Measurements from ENCODE around the gene LBP. TPM values are rescaled to one million over a fixed set of nuclear protein-coding genes. Genes with fewer than 3 reads are reported as not detected.
"Not testable (repeated sequence)": the region's sequence is repeated elsewhere in the genome, so short reads cannot be mapped to it uniquely, and the experiment has no call there.

Gene LBP
- total and polyA plus RNA-seq, 8 donors = 0.08 to 2.4 TPM; not detected in 6

DNA sequence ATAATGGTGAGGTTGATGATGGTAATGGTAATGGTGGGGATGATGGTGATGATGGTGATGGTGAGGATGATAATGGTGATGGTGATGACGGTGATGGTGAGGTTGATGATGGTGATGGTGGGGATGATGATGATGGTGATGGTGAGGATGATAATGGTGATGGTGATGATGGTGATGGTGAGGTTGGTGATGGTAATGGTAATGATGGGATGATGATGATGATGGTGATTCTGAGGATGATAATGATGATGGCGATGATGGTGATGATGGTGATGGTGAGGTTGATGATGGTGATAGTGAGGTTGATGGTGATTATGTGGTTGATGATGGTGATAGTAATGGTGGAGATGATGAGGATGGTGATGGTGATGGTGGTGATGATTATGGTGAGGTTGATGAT lies 32.6 kb upstream of the LBP start:
- intact Hi-C loops (cut with DNase I; ENCODE audit: low total_unique reads) = no loop called here
- no peak overlapping the region for H3K27ac ChIP-seq
- H3K4me1 ChIP-seq = no peaks in the 10 kb centered on the region
- no peaks in the 10 kb centered on the region for H3K36me3 ChIP-seq
- DNase-seq = no peak
- no peaks in the 10 kb centered on the region for H3K9me3 ChIP-seq
- WGBS, 5 donors = 84 to 98% (median 96%) methylated on average over 2 of the region's 2 CpGs
- TF ChIP-seq POLR2AphosphoS5 (IDR thresholded peaks at IDR 0.05) (no peak), POLR2A (IDR thresholded peaks at IDR 0.05) (no peak), EP300 (IDR thresholded peaks at IDR 0.05) (no peak)
- TF ChIP-seq, protein P1, sequence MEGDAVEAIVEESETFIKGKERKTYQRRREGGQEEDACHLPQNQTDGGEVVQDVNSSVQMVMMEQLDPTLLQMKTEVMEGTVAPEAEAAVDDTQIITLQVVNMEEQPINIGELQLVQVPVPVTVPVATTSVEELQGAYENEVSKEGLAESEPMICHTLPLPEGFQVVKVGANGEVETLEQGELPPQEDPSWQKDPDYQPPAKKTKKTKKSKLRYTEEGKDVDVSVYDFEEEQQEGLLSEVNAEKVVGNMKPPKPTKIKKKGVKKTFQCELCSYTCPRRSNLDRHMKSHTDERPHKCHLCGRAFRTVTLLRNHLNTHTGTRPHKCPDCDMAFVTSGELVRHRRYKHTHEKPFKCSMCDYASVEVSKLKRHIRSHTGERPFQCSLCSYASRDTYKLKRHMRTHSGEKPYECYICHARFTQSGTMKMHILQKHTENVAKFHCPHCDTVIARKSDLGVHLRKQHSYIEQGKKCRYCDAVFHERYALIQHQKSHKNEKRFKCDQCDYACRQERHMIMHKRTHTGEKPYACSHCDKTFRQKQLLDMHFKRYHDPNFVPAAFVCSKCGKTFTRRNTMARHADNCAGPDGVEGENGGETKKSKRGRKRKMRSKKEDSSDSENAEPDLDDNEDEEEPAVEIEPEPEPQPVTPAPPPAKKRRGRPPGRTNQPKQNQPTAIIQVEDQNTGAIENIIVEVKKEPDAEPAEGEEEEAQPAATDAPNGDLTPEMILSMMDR (IDR thresholded peaks at IDR 0.05) = no peak
- H3K4me3 ChIP-seq = no peak overlapping the region
- H3K27me3 ChIP-seq = peaks cover 0 to 10% (median 0%) of the 10 kb centered on the region in 3 donors

DNA sequence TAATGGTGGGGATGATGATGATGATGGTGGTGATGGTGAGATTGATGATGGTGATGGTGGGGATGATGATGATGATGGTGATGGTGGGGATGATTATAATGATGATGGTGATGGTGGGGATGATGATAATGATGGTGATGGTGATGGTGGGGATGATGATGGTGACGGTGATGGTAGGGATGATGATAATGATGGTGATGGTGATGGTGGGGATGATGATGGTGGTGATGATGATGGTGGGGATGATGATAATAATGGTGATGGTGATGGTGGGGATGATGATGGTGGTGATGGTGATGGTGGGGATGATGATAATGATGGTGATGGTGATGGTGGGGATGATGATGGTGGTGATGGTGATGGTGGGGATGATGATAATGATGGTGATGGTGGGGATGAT lies 31.9 kb upstream of the LBP start:
- peaks cover 0 to 17% (median 0%) of the 10 kb centered on the region in 3 donors for H3K27me3 ChIP-seq
- H3K9me3 ChIP-seq; H3K36me3 ChIP-seq; DNase-seq; H3K4me3 ChIP-seq; H3K27ac ChIP-seq; H3K4me1 ChIP-seq; intact Hi-C loops (cut with DNase I; ENCODE audit: low total_unique reads): not testable (repeated sequence)
- WGBS, 5 donors = 93 to 100% (median 95%) methylated on average over 1 of the region's 1 CpG

DNA sequence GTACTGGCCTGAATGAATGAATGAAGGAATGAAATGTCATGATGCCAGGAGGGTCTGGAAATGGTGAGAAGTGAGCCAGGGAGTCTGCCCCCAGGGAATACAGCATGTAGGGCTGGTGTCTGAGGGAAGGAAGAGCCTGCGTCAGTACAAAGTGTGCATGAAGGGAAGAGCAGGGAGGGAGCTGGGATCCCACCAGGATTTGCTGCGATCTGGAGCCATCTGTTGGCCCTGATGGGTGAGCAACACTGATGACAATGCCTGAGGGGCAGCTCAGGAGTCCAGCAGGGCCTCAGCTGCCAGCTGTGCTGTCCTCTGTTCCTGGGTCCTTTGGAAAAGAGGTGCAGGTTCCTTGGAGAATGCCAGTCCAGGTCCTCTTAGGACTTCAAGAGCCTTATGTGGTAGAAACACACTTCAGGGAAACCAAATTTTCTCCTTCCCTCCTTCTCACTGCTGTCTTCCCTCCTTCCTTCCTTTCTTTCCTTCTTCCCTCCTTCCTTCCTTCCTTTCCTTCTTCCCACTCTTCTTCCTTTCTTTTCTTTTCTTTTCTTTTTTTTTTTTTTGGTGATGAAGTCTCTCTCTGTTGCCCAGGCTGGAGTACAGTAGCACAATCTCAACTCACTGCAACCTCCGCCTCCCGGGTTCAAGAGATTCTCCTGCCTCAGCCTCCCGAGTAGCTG lies 30.9 kb upstream of the LBP start:
- TF ChIP-seq POLR2A (IDR thresholded peaks at IDR 0.05) = no peak
- no peak for TF ChIP-seq EP300 (IDR thresholded peaks at IDR 0.05)
- TF ChIP-seq, protein P1 (IDR thresholded peaks at IDR 0.05) = no peak
- no peak for TF ChIP-seq POLR2AphosphoS5 (IDR thresholded peaks at IDR 0.05)
- Histone ChIP-seq H3K27ac (no peak overlapping the region), H3K4me3 (no peak overlapping the region), H3K9me3 (no peaks in the 10 kb centered on the region), H3K4me1 (no peaks in the 10 kb centered on the region), H3K36me3 (no peaks in the 10 kb centered on the region), H3K27me3 (peaks cover 0 to 28% (median 0%) of the 10 kb centered on the region in 3 donors)
- intact Hi-C loops (cut with DNase I; ENCODE audit: low total_unique reads) = no loop called here
- peak in 1 of 2 donors; percentile 52 for DNase-seq
- WGBS, 5 donors = 61 to 71% (median 64%) methylated on average over 5 of the region's 5 CpGs

DNA sequence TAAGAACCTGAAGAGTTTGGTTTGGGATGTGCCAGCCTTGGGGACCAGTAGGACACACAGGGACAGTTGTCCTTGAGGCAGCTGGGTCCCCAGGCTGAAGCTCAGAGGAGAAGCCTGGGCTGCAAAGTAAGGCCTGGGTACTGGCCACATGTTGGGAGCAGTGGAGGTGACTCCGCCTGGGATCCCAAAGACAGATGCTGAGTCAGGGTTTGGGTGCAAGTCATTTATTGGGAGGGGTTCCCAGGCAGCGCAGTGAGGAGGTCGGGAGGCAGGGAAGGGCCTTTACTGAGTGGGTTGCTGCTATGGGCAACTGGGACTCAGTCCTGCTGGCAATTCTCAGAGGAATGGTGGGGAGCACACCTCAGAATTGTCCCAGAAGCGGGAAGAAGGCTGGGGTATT lies 29.9 kb upstream of the LBP start:
- intact Hi-C loops (cut with DNase I; ENCODE audit: low total_unique reads) = no loop called here
- Histone ChIP-seq H3K27ac (no peak overlapping the region), H3K27me3 (peaks cover 0 to 28% (median 0%) of the 10 kb centered on the region in 3 donors), H3K9me3 (no peaks in the 10 kb centered on the region), H3K36me3 (no peaks in the 10 kb centered on the region), H3K4me3 (no peak overlapping the region), H3K4me1 (no peaks in the 10 kb centered on the region)
- 81 to 100% (median 90%) methylated on average over 4 of the region's 4 CpGs for WGBS, 5 donors
- DNase-seq = no peak
- TF ChIP-seq, protein P1 (IDR thresholded peaks at IDR 0.05) = no peak
- TF ChIP-seq POLR2A (IDR thresholded peaks at IDR 0.05) (no peak), POLR2AphosphoS5 (IDR thresholded peaks at IDR 0.05) (no peak), EP300 (IDR thresholded peaks at IDR 0.05) (no peak)

DNA sequence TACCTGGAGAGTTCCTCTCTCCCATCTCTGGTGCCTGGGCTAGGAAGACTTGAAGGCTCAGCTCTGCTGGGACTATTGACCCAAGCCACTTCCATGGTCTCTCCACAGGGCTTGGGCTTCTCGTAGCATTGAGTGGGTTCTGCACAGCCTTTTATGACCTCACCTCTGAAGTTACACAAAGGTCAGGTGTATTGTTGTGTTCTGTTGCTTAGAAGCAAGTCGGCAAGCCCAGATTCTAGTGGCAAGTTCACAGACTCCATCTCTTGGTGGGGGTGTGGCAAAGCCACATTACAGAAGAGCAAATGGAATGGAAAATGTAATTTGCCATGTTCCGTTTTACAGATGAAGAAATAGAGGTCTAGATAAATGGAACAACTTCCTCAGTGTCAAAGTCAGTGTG lies 28.9 kb upstream of the LBP start:
- Histone ChIP-seq H3K36me3 (no peaks in the 10 kb centered on the region), H3K4me1 (no peaks in the 10 kb centered on the region), H3K9me3 (no peaks in the 10 kb centered on the region), H3K27me3 (peaks cover 0 to 28% (median 0%) of the 10 kb centered on the region in 3 donors), H3K4me3 (no peak overlapping the region), H3K27ac (no peak overlapping the region)
- 53 to 64% (median 59%) methylated on average over 3 of the region's 3 CpGs for WGBS, 5 donors
- DNase-seq = no peak
- no peak for TF ChIP-seq EP300 (IDR thresholded peaks at IDR 0.05)
- TF ChIP-seq POLR2AphosphoS5 (IDR thresholded peaks at IDR 0.05) = no peak
- TF ChIP-seq, protein P1 (IDR thresholded peaks at IDR 0.05) = no peak
- intact Hi-C loops (cut with DNase I; ENCODE audit: low total_unique reads) = no loop called here

All from stomach (tissue), 9 donors.